HFFc6 (cell line): Measurements from ENCODE around the gene PTPRN2. TPM values are rescaled to one million over a fixed set of nuclear protein-coding genes. Genes with fewer than 3 reads are reported as not detected.

Source experiments
- DNase-seq: peaks from one replicate; pipeline ENCODE4 v3.0.0-alpha.2; 2018
- H3K27ac Mint-ChIP-seq: 2 replicates; pipeline ENCODE4 v1.8.0; 2020; ENCODE audit warnings: mild to moderate bottlenecking, mixed read lengths
- H3K27me3 Mint-ChIP-seq: 2 replicates; pipeline ENCODE4 v1.8.0; 2021; ENCODE audit warnings: mild to moderate bottlenecking, moderate library complexity, mixed read lengths; ENCODE audit not compliant: insufficient read depth
- H3K36me3 Mint-ChIP-seq: 2 replicates; pipeline ENCODE4 v1.8.0; 2021; ENCODE audit warnings: low read depth, mixed read lengths
- H3K4me1 Mint-ChIP-seq: 2 replicates; pipeline ENCODE4 v1.8.0; 2020; ENCODE audit warnings: low read depth, mixed read lengths
- H3K4me3 Mint-ChIP-seq: 2 replicates; pipeline ENCODE4 v1.8.0; 2020; ENCODE audit warnings: mild to moderate bottlenecking, moderate library complexity, mixed read lengths
- H3K9me3 Mint-ChIP-seq: 2 replicates; pipeline ENCODE4 v1.8.0; 2020; ENCODE audit warnings: mild to moderate bottlenecking, mixed read lengths
- CTCF ChIP-seq: fragments of 200-600 bp; sonication (generic); IDR thresholded peaks from 2 replicates; pipeline ENCODE4 v1.5.0; 2021; ENCODE audit warnings: antibody characterized with exemption, mild to moderate bottlenecking
- total RNA-seq, 6 experiments: library from RNA; stranded (reverse); fragmentation: NEBNext Ultra II Directional; extraction: Animal tissue kit (Norgen Biotek cat#: 25700); gene quantifications; 2 replicates in 1 of 6; 3 replicates in 5 of 6; pipeline ENCODE4 v1.2.3, GENCODE V29; 2021

Gene PTPRN2
- total RNA-seq, 6 experiments from 2014 or later, result 0.05 to 0.27 (median 0.23) TPM

DNA sequence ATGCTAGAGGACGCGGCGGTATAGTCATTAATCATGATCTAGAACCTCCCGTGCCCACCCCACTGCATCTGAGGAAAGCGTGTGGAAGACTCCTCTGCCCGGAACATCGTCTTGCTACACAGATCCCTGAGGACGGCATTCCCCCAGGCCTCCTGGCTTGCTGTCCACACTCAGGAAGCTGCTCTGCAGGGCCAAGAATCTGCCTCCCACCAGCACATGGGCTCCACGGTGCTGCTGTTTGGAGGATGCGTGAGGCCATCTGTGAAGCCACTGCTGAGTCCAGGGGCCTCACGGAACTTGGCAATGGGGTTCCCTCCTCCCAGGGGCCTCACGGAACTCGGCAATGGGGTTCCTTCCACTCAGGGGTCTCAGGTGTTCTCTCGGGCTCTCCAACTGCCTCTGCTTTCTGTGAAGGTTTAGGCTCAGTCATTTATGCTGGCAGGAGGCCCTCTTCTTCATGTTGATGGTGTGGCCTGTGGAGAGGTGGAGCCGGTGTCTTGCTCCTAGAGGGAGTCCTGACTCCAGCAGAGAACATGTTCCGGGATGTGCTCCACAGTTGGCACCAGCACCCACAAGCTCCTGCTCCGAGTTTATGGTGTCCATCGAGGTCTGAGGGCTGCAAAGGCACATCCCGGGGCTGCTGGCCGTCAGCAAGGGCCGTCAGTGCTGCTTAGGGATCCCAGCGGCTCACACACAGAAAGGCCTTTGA lies 977.5 kb downstream of the PTPRN2 start:
- Mint-ChIP-seq H3K27me3 (peaks cover 4% of the 10 kb centered on the region), H3K4me1 (no peaks in the 10 kb centered on the region), H3K27ac (no peak overlapping the region), H3K9me3 (peaks cover 26% of the 10 kb centered on the region), H3K4me3 (no peak overlapping the region), H3K36me3 (peaks cover 8% of the 10 kb centered on the region; the same call in 1 of the 2 replicates)
- DNase-seq, result no peak
- no peak for TF ChIP-seq CTCF

DNA sequence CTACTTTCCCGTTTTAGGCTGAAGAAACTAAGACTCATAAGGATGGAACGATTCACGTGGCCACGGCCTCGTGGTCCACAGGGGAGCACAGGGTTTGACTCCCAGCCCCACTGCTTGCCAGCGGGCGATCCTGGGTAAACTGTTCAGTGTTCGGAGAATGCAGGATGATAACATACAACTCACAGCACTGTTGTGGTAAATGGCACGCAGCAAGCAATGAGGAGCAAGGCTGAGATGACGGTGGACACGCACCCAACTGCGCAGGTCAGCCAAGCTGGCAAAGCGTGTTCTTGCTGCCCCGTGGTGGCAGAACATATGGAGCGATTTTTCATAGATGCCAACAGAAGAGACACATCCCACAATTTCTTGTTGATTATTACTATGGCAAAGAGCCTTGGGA lies 978.1 kb downstream of the PTPRN2 start:
- H3K9me3 Mint-ChIP-seq, result peaks cover 31% of the 10 kb centered on the region
- TF ChIP-seq CTCF, result no peak
- H3K27me3 Mint-ChIP-seq, result peaks cover 4% of the 10 kb centered on the region
- no peak for DNase-seq
- H3K4me3 Mint-ChIP-seq, result no peak overlapping the region
- no peaks in the 10 kb centered on the region for H3K4me1 Mint-ChIP-seq
- no peak overlapping the region for H3K27ac Mint-ChIP-seq
- H3K36me3 Mint-ChIP-seq, result peaks cover 8% of the 10 kb centered on the region; the same call in 1 of the 2 replicates

- Mint-ChIP-seq H3K4me1 (no peaks in the 10 kb centered on the region), H3K27me3 (peaks cover 9% of the 10 kb centered on the region), H3K9me3 (peaks cover 33% of the 10 kb centered on the region), H3K36me3 (peaks cover 8% of the 10 kb centered on the region; the same call in 1 of the 2 replicates), H3K4me3 (no peak overlapping the region), H3K27ac (no peak overlapping the region)
- TF ChIP-seq CTCF, result no peak
- DNase-seq, result no peak
Measured at GRCh38 chr7:157607218-157607617, 980.4 kb downstream of the PTPRN2 start.

DNA sequence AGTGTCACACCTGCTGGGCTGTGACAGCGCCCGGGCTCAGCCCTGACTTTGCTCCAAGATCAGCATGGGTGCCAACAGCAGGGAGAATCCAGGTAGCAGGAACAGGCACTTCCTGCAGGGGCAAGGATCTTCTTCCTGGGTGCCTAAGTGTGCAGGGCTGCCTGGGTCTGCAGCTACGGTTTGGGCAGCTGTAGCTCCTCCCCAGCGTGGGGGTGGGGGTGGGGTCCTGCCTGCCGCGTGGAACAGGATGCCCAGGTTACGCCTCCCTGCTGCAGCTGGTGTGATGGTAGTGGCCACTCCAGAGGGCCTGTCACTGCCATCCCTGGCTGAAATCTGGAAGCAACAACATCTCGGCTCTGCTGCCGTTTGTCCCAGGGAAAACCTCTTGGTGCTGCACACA lies 981.5 kb downstream of the PTPRN2 start:
- H3K4me1 Mint-ChIP-seq, result no peaks in the 10 kb centered on the region
- H3K4me3 Mint-ChIP-seq, result no peak overlapping the region
- H3K9me3 Mint-ChIP-seq, result peaks cover 25% of the 10 kb centered on the region; the same call in 1 of the 2 replicates
- H3K36me3 Mint-ChIP-seq, result peaks cover 4% of the 10 kb centered on the region; the same call in 1 of the 2 replicates
- no peak for TF ChIP-seq CTCF
- DNase-seq, result no peak
- peaks cover 11% of the 10 kb centered on the region for H3K27me3 Mint-ChIP-seq
- H3K27ac Mint-ChIP-seq, result no peak overlapping the region

GRCh38 chr7:157605638-157606037 lies 982.0 kb downstream of the PTPRN2 start:
- Mint-ChIP-seq H3K36me3 (peaks cover 4% of the 10 kb centered on the region; the same call in 1 of the 2 replicates), H3K27ac (no peak overlapping the region), H3K27me3 (peaks cover 11% of the 10 kb centered on the region), H3K4me3 (no peak overlapping the region), H3K9me3 (peaks cover 25% of the 10 kb centered on the region; the same call in 1 of the 2 replicates), H3K4me1 (no peaks in the 10 kb centered on the region)
- no peak for DNase-seq
- no peak for TF ChIP-seq CTCF
